Body of pancreas (tissue), 4 donors: ENCODE measurements around the gene DMD. TPM values are rescaled to one million over a fixed set of nuclear protein-coding genes. Genes with fewer than 3 reads are reported as not detected.

ENCODE experiments used
- ATAC-seq: fragments of 150-250 bp; one replicate; pipeline ENCODE4 v1.9.1; 2016
- DNase-seq, 4 donors: peaks; one replicate each; pipeline ENCODE4 v3.0.0-alpha.2; 2019
- H3K27ac ChIP-seq, 4 donors: fragments of 200-600 bp; sonication (generic); 1 replicate in 3 of 4; 2 replicates in 1 of 4; pipeline versions ENCODE4 v1.5.1 to v1.6.1; 2016 to 2019; ENCODE audit warnings: mild to moderate bottlenecking in 1 of 4, mixed read lengths in 1 of 4, moderate library complexity in 1 of 4
- H3K27me3 ChIP-seq, 2 donors: fragments of 200-600 bp; sonication (generic); one replicate each; pipeline ENCODE4 v1.6.0; 2016; ENCODE audit warnings: mild to moderate bottlenecking in 1 of 2
- H3K36me3 ChIP-seq, 2 donors: fragments of 200-600 bp; sonication (generic); replicated peaks in 1 of 2; 2 replicates each; pipeline ENCODE4 v1.5.1; 2016; ENCODE audit warnings: low read depth in 2 of 2; ENCODE audit not compliant: insufficient read depth in 1 of 2
- H3K4me1 ChIP-seq: fragments of 200-600 bp; sonication (generic); one replicate; pipeline ENCODE4 v1.6.0; 2016
- H3K4me3 ChIP-seq, 2 donors: fragments of 200-600 bp; sonication (generic); 1 replicate in 1 of 2; 2 replicates in 1 of 2; pipeline ENCODE4 v1.5.1; 2016 to 2019
- H3K9me3 ChIP-seq, 3 donors: fragments of 200-600 bp; sonication (generic); 1 replicate in 2 of 3; 2 replicates in 1 of 3; pipeline ENCODE4 v1.5.1; 2016
- POLR2A ChIP-seq, 3 donors: fragments of 450-650 bp; IDR thresholded peaks; one replicate each; pipeline ENCODE4 v1.6.1; 2016; ENCODE audit warnings: antibody characterized with exemption in 3 of 3, mild to moderate bottlenecking in 2 of 3
- WGBS, 2 donors: methylation state at CpG; one replicate each; pipeline ENCODE4 v1.1.5; 2017; 5-methylcytosine and 5-hydroxymethylcytosine counted together
- intact Hi-C: fragments of 100-400 bp; cut with DNase I; formaldehyde crosslinking; loops from one replicate; pipeline ENCODE4 v1.15.1; 2023
- total RNA-seq, 2 donors: library from RNA; depleted of rRNA; stranded (reverse); fragments of >200 nt; gene quantifications; one replicate each; pipeline ENCODE4 v1.1.0, GENCODE V29; 2016
- TF ChIP-seq, protein P1 (sequence below), 7 experiments: fragments of 450-650 bp in 4 of 7; fragments of 200-600 bp in 3 of 7; sonication (generic) in 3 of 7; IDR thresholded peaks; one replicate each; pipeline ENCODE4 v1.5.1; 2016 to 2019; ENCODE audit warnings: antibody characterized with exemption in 7 of 7

The DMD gene
- total RNA-seq, 2 donors from 2014 or later = 28.5 to 38.6 TPM

DNA sequence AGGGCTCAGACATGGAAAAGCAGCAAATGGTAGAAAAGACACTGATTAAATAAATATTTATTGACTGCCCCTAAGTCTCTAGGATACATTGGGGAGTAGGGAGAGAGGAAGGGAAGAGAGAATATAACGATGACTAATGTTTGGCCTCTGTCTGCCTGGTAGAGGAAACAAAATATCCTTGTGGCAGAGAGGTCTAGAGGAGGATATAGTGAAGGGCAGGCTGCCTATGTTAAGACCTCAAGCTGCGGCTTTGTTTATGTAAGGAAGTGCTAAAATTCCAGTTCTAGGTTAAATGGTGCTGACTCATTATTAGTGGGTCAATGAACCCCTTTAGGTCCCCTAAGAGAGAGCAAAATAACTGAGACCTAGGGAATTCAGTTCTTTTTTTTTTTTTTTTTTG lies 1712.2 kb downstream of the DMD start:
- TF ChIP-seq, protein P1, sequence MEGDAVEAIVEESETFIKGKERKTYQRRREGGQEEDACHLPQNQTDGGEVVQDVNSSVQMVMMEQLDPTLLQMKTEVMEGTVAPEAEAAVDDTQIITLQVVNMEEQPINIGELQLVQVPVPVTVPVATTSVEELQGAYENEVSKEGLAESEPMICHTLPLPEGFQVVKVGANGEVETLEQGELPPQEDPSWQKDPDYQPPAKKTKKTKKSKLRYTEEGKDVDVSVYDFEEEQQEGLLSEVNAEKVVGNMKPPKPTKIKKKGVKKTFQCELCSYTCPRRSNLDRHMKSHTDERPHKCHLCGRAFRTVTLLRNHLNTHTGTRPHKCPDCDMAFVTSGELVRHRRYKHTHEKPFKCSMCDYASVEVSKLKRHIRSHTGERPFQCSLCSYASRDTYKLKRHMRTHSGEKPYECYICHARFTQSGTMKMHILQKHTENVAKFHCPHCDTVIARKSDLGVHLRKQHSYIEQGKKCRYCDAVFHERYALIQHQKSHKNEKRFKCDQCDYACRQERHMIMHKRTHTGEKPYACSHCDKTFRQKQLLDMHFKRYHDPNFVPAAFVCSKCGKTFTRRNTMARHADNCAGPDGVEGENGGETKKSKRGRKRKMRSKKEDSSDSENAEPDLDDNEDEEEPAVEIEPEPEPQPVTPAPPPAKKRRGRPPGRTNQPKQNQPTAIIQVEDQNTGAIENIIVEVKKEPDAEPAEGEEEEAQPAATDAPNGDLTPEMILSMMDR (IDR thresholded peaks at IDR 0.05) = no peak
- no peak for TF ChIP-seq POLR2A (IDR thresholded peaks at IDR 0.05)
- H3K27me3 ChIP-seq = no peaks in the 10 kb centered on the region
- H3K9me3 ChIP-seq = no peaks in the 10 kb centered on the region
- no peak overlapping the region for H3K4me3 ChIP-seq
- no peaks in the 10 kb centered on the region for H3K36me3 ChIP-seq
- intact Hi-C loops = no loop called here
- H3K27ac ChIP-seq = no peak overlapping the region
- H3K4me1 ChIP-seq = no peaks in the 10 kb centered on the region
- WGBS, 2 donors = 66 to 71% methylated on average over 2 of the region's 2 CpGs
- ATAC-seq (no peak), DNase-seq (no peak)

DNA sequence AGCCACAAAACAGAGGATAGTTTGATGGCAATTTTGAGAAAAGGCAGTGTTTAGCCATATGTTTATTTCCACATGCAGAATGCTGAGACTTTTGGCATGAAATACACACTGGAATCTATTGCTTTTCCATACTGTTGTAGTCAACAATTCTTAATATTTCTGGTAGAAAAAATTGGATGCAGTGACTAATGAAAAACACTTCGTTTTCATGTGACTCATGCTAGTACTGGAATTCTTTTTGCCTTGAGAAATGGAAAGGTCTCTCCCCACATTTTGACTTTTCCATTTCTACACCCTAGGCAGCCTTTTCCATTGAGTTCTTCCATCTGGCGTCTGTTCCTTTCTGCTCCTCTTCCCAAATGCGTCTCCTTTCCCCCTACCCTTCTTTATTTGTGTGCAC lies 1714.3 kb downstream of the DMD start:
- H3K4me3 ChIP-seq = no peak overlapping the region
- no peaks in the 10 kb centered on the region for H3K4me1 ChIP-seq
- no peaks in the 10 kb centered on the region for H3K36me3 ChIP-seq
- no peak for TF ChIP-seq POLR2A (IDR thresholded peaks at IDR 0.05)
- TF ChIP-seq, protein P1 (IDR thresholded peaks at IDR 0.05) = no peak
- intact Hi-C loops = no loop called here
- DNase-seq = no peak
- H3K27ac ChIP-seq = no peak overlapping the region
- 39 to 57% methylated on average over 3 of the region's 3 CpGs for WGBS, 2 donors
- no peaks in the 10 kb centered on the region for H3K27me3 ChIP-seq
- H3K9me3 ChIP-seq = no peaks in the 10 kb centered on the region
- ATAC-seq = no peak

DNA sequence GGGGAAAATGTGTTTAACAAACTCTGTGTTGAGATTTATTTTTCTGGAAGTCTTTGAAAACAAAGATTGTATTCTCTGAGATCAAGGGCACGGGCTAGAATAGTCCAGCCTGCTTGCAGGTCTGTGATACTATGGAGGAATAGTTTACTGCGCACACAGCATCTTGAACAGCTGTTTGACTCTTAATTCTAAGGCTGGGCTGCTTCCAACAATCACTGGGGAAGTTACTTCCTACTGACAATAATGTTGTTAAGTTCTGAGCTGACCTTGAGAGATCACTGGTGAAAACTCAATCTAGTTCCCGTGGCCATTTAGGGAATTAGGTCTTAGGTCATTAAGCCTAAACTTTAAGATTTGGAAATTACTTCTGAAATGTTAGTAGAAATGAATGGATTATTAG lies 1723.4 kb downstream of the DMD start:
- intact Hi-C loops = no loop called here
- WGBS, 2 donors = 60 to 70% methylated on average over 3 of the region's 3 CpGs
- Histone ChIP-seq H3K4me1 (no peaks in the 10 kb centered on the region), H3K27ac (no peak overlapping the region), H3K36me3 (no peaks in the 10 kb centered on the region), H3K4me3 (no peak overlapping the region), H3K27me3 (no peaks in the 10 kb centered on the region), H3K9me3 (no peaks in the 10 kb centered on the region)
- TF ChIP-seq, protein P1 (IDR thresholded peaks at IDR 0.05) = no peak
- TF ChIP-seq POLR2A (IDR thresholded peaks at IDR 0.05) = no peak
- ATAC-seq = no peak
- DNase-seq = no peak

DNA sequence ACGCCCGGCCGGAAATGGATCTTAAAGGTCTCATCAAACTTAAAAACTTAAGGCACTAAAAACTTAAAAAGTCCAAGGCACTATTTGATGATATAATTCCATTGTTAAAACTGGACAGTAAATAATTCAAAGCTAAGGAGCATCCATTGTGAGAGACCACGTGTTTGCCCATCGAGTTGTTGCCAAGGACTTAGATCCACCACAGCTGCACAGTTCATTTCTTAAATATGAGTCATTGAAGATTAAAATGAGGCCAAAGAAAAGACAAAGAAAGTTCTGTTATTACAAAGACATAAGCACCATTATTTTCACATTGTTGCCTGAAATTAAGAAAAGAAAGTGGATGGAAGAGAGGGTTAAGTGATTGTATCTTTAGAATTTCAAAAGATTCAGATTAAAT lies 1728.0 kb downstream of the DMD start:
- no peak for TF ChIP-seq POLR2A (IDR thresholded peaks at IDR 0.05)
- TF ChIP-seq, protein P1 (IDR thresholded peaks at IDR 0.05) = no peak
- WGBS, 2 donors = 74 to 78% methylated on average over 3 to 5 of the region's 5 CpGs
- H3K27me3 ChIP-seq = no peaks in the 10 kb centered on the region
- H3K27ac ChIP-seq = no peak overlapping the region
- H3K4me1 ChIP-seq = no peaks in the 10 kb centered on the region
- ATAC-seq = no peak
- no peaks in the 10 kb centered on the region for H3K9me3 ChIP-seq
- DNase-seq = no peak
- H3K4me3 ChIP-seq = no peak overlapping the region
- intact Hi-C loops = no loop called here
- H3K36me3 ChIP-seq = no peaks in the 10 kb centered on the region

DNA sequence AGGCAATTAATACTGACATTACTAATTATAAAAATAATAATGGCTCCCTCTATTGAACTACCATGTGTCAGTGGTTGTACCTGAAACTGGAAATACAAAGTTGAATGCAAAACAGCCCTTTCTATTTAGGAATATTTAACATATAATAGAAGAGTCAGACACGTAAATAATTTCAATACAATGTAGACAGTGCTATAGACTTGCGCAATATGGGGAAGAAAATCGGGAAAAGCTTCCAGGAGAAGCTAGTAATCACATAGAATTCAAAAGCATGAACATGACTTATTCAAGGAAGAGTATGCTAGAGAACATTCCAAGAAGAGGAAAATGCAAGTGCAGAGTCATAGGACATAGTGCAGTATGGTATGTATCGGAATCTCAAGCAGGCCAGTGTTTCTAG lies 1730.7 kb downstream of the DMD start:
- DNase-seq = no peak
- Histone ChIP-seq H3K4me3 (no peak overlapping the region), H3K36me3 (no peaks in the 10 kb centered on the region), H3K9me3 (no peaks in the 10 kb centered on the region), H3K27ac (no peak overlapping the region), H3K27me3 (no peaks in the 10 kb centered on the region), H3K4me1 (no peaks in the 10 kb centered on the region)
- no peak for ATAC-seq
- 67 to 86% methylated on average over 4 of the region's 4 CpGs for WGBS, 2 donors
- intact Hi-C loops = no loop called here
- TF ChIP-seq, protein P1 (IDR thresholded peaks at IDR 0.05) = no peak
- TF ChIP-seq POLR2A (IDR thresholded peaks at IDR 0.05) = no peak
